NCI-H345 treated with DMSO at 0.1 percent for 48 hours (cell line): ENCODE data around the gene NKX2-3.

Experiments
- DNase-seq: peaks from one replicate; lab custom pipeline; 2025; ENCODE audit not compliant: unreplicated experiment; lab: John Stamatoyannopoulos, UW

The NKX2-3 gene

GRCh38 chr10:99532687-99533495 is at the start of gene NKX2-3:
NKX2-3 (plus strand) TSS chr10:99532942; CDS start chr10:99533132, 190 bp downstream.
- no peak for DNase-seq

- DNase-seq: no peak
These were observed 47.8 kb upstream of the NKX2-3 start for GRCh38 chr10:99484626-99485581.

- DNase-seq: no peak
These were observed 45.5 kb upstream of the NKX2-3 start for GRCh38 chr10:99487125-99487807.

- no peak for DNase-seq
These were observed 43.5 kb upstream of the NKX2-3 start for GRCh38 chr10:99489271-99489670.

GRCh38 chr10:99497343-99498025 is 35.3 kb upstream of the NKX2-3 start:
- DNase-seq: no peak

- DNase-seq: no peak
These were observed 26.3 kb upstream of the NKX2-3 start for GRCh38 chr10:99506416-99506815.

- DNase-seq: no peak
These were observed 25.5 kb upstream of the NKX2-3 start for GRCh38 chr10:99507265-99507664.

GRCh38 chr10:99513061-99513460 is 19.7 kb upstream of the NKX2-3 start:
- DNase-seq: no peak

- no peak for DNase-seq
These were observed 13.1 kb upstream of the NKX2-3 start for GRCh38 chr10:99519690-99520039.

- DNase-seq: no peak
These were observed 12.5 kb upstream of the NKX2-3 start for GRCh38 chr10:99520040-99520846.

GRCh38 chr10:99520847-99521764 is 11.6 kb upstream of the NKX2-3 start:
- no peak for DNase-seq

GRCh38 chr10:99521765-99522469 is 10.8 kb upstream of the NKX2-3 start:
- DNase-seq: no peak

- no peak for DNase-seq
These were observed 10.1 kb upstream of the NKX2-3 start for GRCh38 chr10:99522470-99523250.

- DNase-seq: no peak
These were observed 9.4 kb upstream of the NKX2-3 start for GRCh38 chr10:99523251-99523773.

GRCh38 chr10:99524050-99524666 is 8.6 kb upstream of the NKX2-3 start:
- no peak for DNase-seq

GRCh38 chr10:99524736-99525380 is 7.9 kb upstream of the NKX2-3 start:
- no peak for DNase-seq
